Endometrial microvascular endothelial cells (primary cell): ENCODE measurements around the gene ITGA6. TPM values are rescaled to one million over a fixed set of nuclear protein-coding genes. Genes with fewer than 3 reads are reported as not detected.
"Not testable (repeated sequence)": the region's sequence is repeated elsewhere in the genome, so short reads cannot be mapped to it uniquely, and the experiment has no call there.

Experiments
- in situ Hi-C: cut with HindIII; loops from 2 replicates; pipeline ENCODE4 v1.10.0; 2017; ENCODE audit warnings: low sequenced_read_pairs, low pct_unique_long_range_greater_than_20kb; ENCODE audit errors: inconsistent ontology term
- total RNA-seq: library from RNA; depleted of rRNA; stranded (reverse); fragments of >200 nt; gene quantifications from one replicate; pipeline ENCODE4 v1.2.3, GENCODE V29; 2015; ENCODE audit errors: inconsistent ontology term

ITGA6 gene
- total RNA-seq, 1 donor from 2014 or later, result 295 TPM

GRCh38 chr2:172549131-172549530 is 121.7 kb downstream of the ITGA6 start:
- in situ Hi-C loops, result no loop called here

GRCh38 chr2:172549802-172550201 is 122.4 kb downstream of the ITGA6 start:
- in situ Hi-C loops, result not testable (repeated sequence)

GRCh38 chr2:172550419-172550818 is 123.0 kb downstream of the ITGA6 start:
- in situ Hi-C loops, result no loop called here

- in situ Hi-C loops, result no loop called here
These were observed 123.9 kb downstream of the ITGA6 start for GRCh38 chr2:172551271-172551670.

GRCh38 chr2:172552547-172553291 is 125.3 kb downstream of the ITGA6 start:
- in situ Hi-C loops, result no loop called here

GRCh38 chr2:172554352-172555271 is 127.2 kb downstream of the ITGA6 start:
- in situ Hi-C loops, result no loop called here

- in situ Hi-C loops, result no loop called here
These were observed 127.8 kb downstream of the ITGA6 start for GRCh38 chr2:172555272-172555521.

Other genes with a start within 250 kb of the ITGA6 start
- 11.2 TPM for gene PDK1, start 128.5 kb downstream of the ITGA6 start, total RNA-seq